ENCODE results near the gene ACTN1. TPM values are rescaled to one million over a fixed set of nuclear protein-coding genes. Genes with fewer than 3 reads are reported as not detected.

The ACTN1 gene
- total RNA-seq, 1 donor from 2014 or later, result 133 TPM

GRCh38 chr14:68876976-68877375 lies 102.1 kb downstream of the ACTN1 start:
- no peaks in the 10 kb centered on the region for H3K4me1 Mint-ChIP-seq (ENCODE audit: low read depth)
- no peak for DNase-seq (ENCODE audit: low spot score)
- H3K36me3 Mint-ChIP-seq (ENCODE audit: low read depth), result peaks cover 52% of the 10 kb centered on the region
- no peaks in the 10 kb centered on the region for H3K9me3 Mint-ChIP-seq
- H3K27me3 Mint-ChIP-seq (ENCODE audit: low read depth), result no peaks in the 10 kb centered on the region
- no peak overlapping the region for H3K27ac Mint-ChIP-seq
- no peak overlapping the region for H3K4me3 Mint-ChIP-seq (ENCODE audit: low read depth)
- intact Hi-C loops (cut with micrococcal nuclease), result no loop called here

GRCh38 chr14:68874746-68875155 lies 104.4 kb downstream of the ACTN1 start:
- Mint-ChIP-seq H3K27ac (no peak overlapping the region), H3K9me3 (no peaks in the 10 kb centered on the region), H3K4me3 (ENCODE audit: low read depth) (no peak overlapping the region), H3K36me3 (ENCODE audit: low read depth) (peaks cover 54% of the 10 kb centered on the region), H3K27me3 (ENCODE audit: low read depth) (no peaks in the 10 kb centered on the region), H3K4me1 (ENCODE audit: low read depth) (no peaks in the 10 kb centered on the region)
- intact Hi-C loops (cut with micrococcal nuclease), result no loop called here
- DNase-seq (ENCODE audit: low spot score), result no peak

- intact Hi-C loops (cut with micrococcal nuclease), result no loop called here
- Mint-ChIP-seq H3K4me1 (ENCODE audit: low read depth) (no peaks in the 10 kb centered on the region), H3K9me3 (no peaks in the 10 kb centered on the region), H3K36me3 (ENCODE audit: low read depth) (peaks cover 50% of the 10 kb centered on the region), H3K27ac (no peak overlapping the region), H3K27me3 (ENCODE audit: low read depth) (no peaks in the 10 kb centered on the region), H3K4me3 (ENCODE audit: low read depth) (no peak overlapping the region)
- no peak for DNase-seq (ENCODE audit: low spot score)
Observed at GRCh38 chr14:68873376-68873775, 105.7 kb downstream of the ACTN1 start.

- Mint-ChIP-seq H3K27ac (no peak overlapping the region), H3K27me3 (ENCODE audit: low read depth) (no peaks in the 10 kb centered on the region), H3K36me3 (ENCODE audit: low read depth) (peaks cover 34% of the 10 kb centered on the region), H3K4me3 (ENCODE audit: low read depth) (no peak overlapping the region), H3K4me1 (ENCODE audit: low read depth) (no peaks in the 10 kb centered on the region), H3K9me3 (no peaks in the 10 kb centered on the region)
- DNase-seq (ENCODE audit: low spot score), result no peak
- intact Hi-C loops (cut with micrococcal nuclease), result no loop called here
Observed at GRCh38 chr14:68871392-68871791, 107.7 kb downstream of the ACTN1 start.

GRCh38 chr14:68866991-68867533 lies 112.0 kb downstream of the ACTN1 start:
- Mint-ChIP-seq H3K4me3 (ENCODE audit: low read depth) (no peak overlapping the region), H3K9me3 (peaks cover 9% of the 10 kb centered on the region), H3K27ac (no peak overlapping the region), H3K4me1 (ENCODE audit: low read depth) (peaks cover 2% of the 10 kb centered on the region), H3K27me3 (ENCODE audit: low read depth) (no peaks in the 10 kb centered on the region), H3K36me3 (ENCODE audit: low read depth) (peaks cover 8% of the 10 kb centered on the region)
- no peak for DNase-seq (ENCODE audit: low spot score)
- intact Hi-C loops (cut with micrococcal nuclease), result no loop called here

GRCh38 chr14:68865542-68865941 lies 113.6 kb downstream of the ACTN1 start:
- DNase-seq (ENCODE audit: low spot score), result no peak
- Mint-ChIP-seq H3K9me3 (peaks cover 9% of the 10 kb centered on the region), H3K27ac (no peak overlapping the region), H3K4me3 (ENCODE audit: low read depth) (no peak overlapping the region), H3K27me3 (ENCODE audit: low read depth) (no peaks in the 10 kb centered on the region), H3K36me3 (ENCODE audit: low read depth) (no peaks in the 10 kb centered on the region), H3K4me1 (ENCODE audit: low read depth) (peaks cover 2% of the 10 kb centered on the region)
- intact Hi-C loops (cut with micrococcal nuclease), result no loop called here

GRCh38 chr14:68864361-68864750 lies 114.7 kb downstream of the ACTN1 start:
- H3K4me3 Mint-ChIP-seq (ENCODE audit: low read depth), result no peak overlapping the region
- intact Hi-C loops (cut with micrococcal nuclease), result loop anchor here (5.0 kb wide), 1 partner anchor 228 kb away; no protein-coding TSS in a partner anchor
- H3K36me3 Mint-ChIP-seq (ENCODE audit: low read depth), result no peaks in the 10 kb centered on the region
- no peak overlapping the region for H3K27ac Mint-ChIP-seq
- DNase-seq (ENCODE audit: low spot score), result no peak
- H3K4me1 Mint-ChIP-seq (ENCODE audit: low read depth), result peaks cover 2% of the 10 kb centered on the region
- no peaks in the 10 kb centered on the region for H3K27me3 Mint-ChIP-seq (ENCODE audit: low read depth)
- peaks cover 9% of the 10 kb centered on the region for H3K9me3 Mint-ChIP-seq

- H3K27me3 Mint-ChIP-seq (ENCODE audit: low read depth), result no peaks in the 10 kb centered on the region
- no peak overlapping the region for H3K27ac Mint-ChIP-seq
- peaks cover 9% of the 10 kb centered on the region for H3K9me3 Mint-ChIP-seq
- H3K4me3 Mint-ChIP-seq (ENCODE audit: low read depth), result no peak overlapping the region
- intact Hi-C loops (cut with micrococcal nuclease), result loop anchor here (1.0 to 5.0 kb wide), 2 partner anchors 229 to 244 kb away; no protein-coding TSS in a partner anchor
- no peak for DNase-seq (ENCODE audit: low spot score)
- peaks cover 2% of the 10 kb centered on the region for H3K4me1 Mint-ChIP-seq (ENCODE audit: low read depth)
- H3K36me3 Mint-ChIP-seq (ENCODE audit: low read depth), result no peaks in the 10 kb centered on the region
Observed at GRCh38 chr14:68863610-68864360, 115.3 kb downstream of the ACTN1 start.

- Mint-ChIP-seq H3K36me3 (ENCODE audit: low read depth) (no peaks in the 10 kb centered on the region), H3K27me3 (ENCODE audit: low read depth) (no peaks in the 10 kb centered on the region), H3K4me3 (ENCODE audit: low read depth) (no peak overlapping the region), H3K27ac (no peak overlapping the region), H3K9me3 (peaks cover 9% of the 10 kb centered on the region), H3K4me1 (ENCODE audit: low read depth) (peaks cover 2% of the 10 kb centered on the region)
- DNase-seq (ENCODE audit: low spot score), result peak; percentile 53
- intact Hi-C loops (cut with micrococcal nuclease), result loop anchor here (1.0 to 5.0 kb wide), 2 partner anchors 229 to 244 kb away; no protein-coding TSS in a partner anchor
Observed at GRCh38 chr14:68862954-68863594, 116.0 kb downstream of the ACTN1 start.

GRCh38 chr14:68860771-68861170 lies 118.3 kb downstream of the ACTN1 start:
- no peak for DNase-seq (ENCODE audit: low spot score)
- intact Hi-C loops (cut with micrococcal nuclease), result loop anchor here (5.0 kb wide), 1 partner anchor 232 kb away; no protein-coding TSS in a partner anchor

GRCh38 chr14:68857516-68858070 lies 121.5 kb downstream of the ACTN1 start:
- Mint-ChIP-seq H3K9me3 (no peaks in the 10 kb centered on the region), H3K36me3 (ENCODE audit: low read depth) (no peaks in the 10 kb centered on the region), H3K4me3 (ENCODE audit: low read depth) (no peak overlapping the region), H3K27ac (no peak overlapping the region), H3K27me3 (ENCODE audit: low read depth) (no peaks in the 10 kb centered on the region), H3K4me1 (ENCODE audit: low read depth) (no peaks in the 10 kb centered on the region)
- DNase-seq (ENCODE audit: low spot score), result no peak
- intact Hi-C loops (cut with micrococcal nuclease), result no loop called here

More at GRCh38 chr14:68860771-68861170, 118.3 kb downstream of the ACTN1 start:
- Mint-ChIP-seq H3K36me3 (ENCODE audit: low read depth) (no peaks in the 10 kb centered on the region), H3K27me3 (ENCODE audit: low read depth) (no peaks in the 10 kb centered on the region), H3K27ac (no peak overlapping the region), H3K4me1 (ENCODE audit: low read depth) (peaks cover 2% of the 10 kb centered on the region), H3K4me3 (ENCODE audit: low read depth) (no peak overlapping the region), H3K9me3 (peaks cover 8% of the 10 kb centered on the region)

- no peaks in the 10 kb centered on the region for H3K9me3 Mint-ChIP-seq
- no peak for DNase-seq (ENCODE audit: low spot score)
- H3K27ac Mint-ChIP-seq, result no peak overlapping the region
- no peaks in the 10 kb centered on the region for H3K4me1 Mint-ChIP-seq (ENCODE audit: low read depth)
- intact Hi-C loops (cut with micrococcal nuclease), result no loop called here
- H3K36me3 Mint-ChIP-seq (ENCODE audit: low read depth), result no peaks in the 10 kb centered on the region
- no peak overlapping the region for H3K4me3 Mint-ChIP-seq (ENCODE audit: low read depth)
- no peaks in the 10 kb centered on the region for H3K27me3 Mint-ChIP-seq (ENCODE audit: low read depth)
Observed at GRCh38 chr14:68856572-68856971, 122.5 kb downstream of the ACTN1 start.

GRCh38 chr14:68854421-68854820 lies 124.7 kb downstream of the ACTN1 start:
- no peaks in the 10 kb centered on the region for H3K27me3 Mint-ChIP-seq (ENCODE audit: low read depth)
- H3K4me1 Mint-ChIP-seq (ENCODE audit: low read depth), result no peaks in the 10 kb centered on the region
- H3K9me3 Mint-ChIP-seq, result no peaks in the 10 kb centered on the region
- no peak overlapping the region for H3K4me3 Mint-ChIP-seq (ENCODE audit: low read depth)
- no peaks in the 10 kb centered on the region for H3K36me3 Mint-ChIP-seq (ENCODE audit: low read depth)
- H3K27ac Mint-ChIP-seq, result no peak overlapping the region
- no peak for DNase-seq (ENCODE audit: low spot score)
- intact Hi-C loops (cut with micrococcal nuclease), result no loop called here

Measured in activated T-helper 2 cell treated with anti-CD3 and anti-CD28 coated beads, Interferon-gamma antibody, Interleukin-2, Interleukin-4, amounts not matched to agents 10 μg/mL and 5 μg/mL and 100 μg/mL, durations not matched to agents 14 hours and 24 hours and 36 hours (primary cell).